ENCODE results near the gene BTNL3. TPM values are rescaled to one million over a fixed set of nuclear protein-coding genes. Genes with fewer than 3 reads are reported as not detected.

Gene BTNL3
- total and polyA plus RNA-seq, 9 of the 15 experiments (the other 6 are each of a cell fraction or from before 2014, with no cell fraction given) = 0.03 to 0.44 (median 0.04) TPM; not detected in 4

GRCh38 chr5:181028032-181028819 lies 39.6 kb downstream of the BTNL3 start (continued):
- TF ChIP-seq MGA (IDR thresholded peaks at IDR 0.05) (no peak), ZZZ3 (IDR thresholded peaks at IDR 0.05) (no peak), KHSRP (IDR thresholded peaks at IDR 0.05) (0 out of 2 replicates have a peak, but pooled peaks have one; percentile 19), SRSF3 (IDR thresholded peaks at IDR 0.05; ENCODE audit: insufficient read depth, low read length) (no peak), MBD1 (CRISPR knock-in tag; IDR thresholded peaks at IDR 0.05) (no peak), SP2 (IDR thresholded peaks at IDR 0.05; ENCODE audit: extremely low read depth, low read depth, low read length, poor library complexity, severe bottlenecking) (no peak), ILK (tag; IDR thresholded peaks at IDR 0.05; ENCODE audit: borderline replicate concordance, low read depth) (no peak), PHF21A (IDR thresholded peaks at IDR 0.05; ENCODE audit: borderline replicate concordance, low read depth) (no peak), FOSL1 (tag; conservative IDR thresholded peaks at IDR 0.05) (peak; percentile 30; the same call in 1 of the 2 replicates), ZNF512 (tag; IDR thresholded peaks at IDR 0.05) (no peak)
